BLaER1 treated with 17β-estradiol and CSF1 and Interleukin-3, amounts not matched to agents 10 nM and 100 nM (cell line): ENCODE data around the gene ITFG2.

Source experiments
- H3K27ac ChIP-seq, 11 experiments: shearing (Covaris generic); formaldehyde crosslinking; 2 replicates each; pipeline ENCODE4 v1.8.1; 2022
- H3K27me3 ChIP-seq, 11 experiments: shearing (Covaris generic); formaldehyde crosslinking; 2 replicates each; pipeline ENCODE4 v1.8.1; 2022
- H3K36me3 ChIP-seq, 11 experiments: shearing (Covaris generic); formaldehyde crosslinking; 2 replicates each; pipeline ENCODE4 v1.8.1; 2022
- H3K4me1 ChIP-seq, 10 experiments: shearing (Covaris generic); formaldehyde crosslinking; 2 replicates each; pipeline ENCODE4 v1.8.1; 2022
- H3K4me2 ChIP-seq, 11 experiments: shearing (Covaris generic); formaldehyde crosslinking; 2 replicates each; pipeline ENCODE4 v1.8.1; 2022
- H3K4me3 ChIP-seq, 10 experiments: shearing (Covaris generic); formaldehyde crosslinking; 2 replicates each; pipeline ENCODE4 v1.8.1; 2022
- H3K9ac ChIP-seq, 11 experiments: shearing (Covaris generic); formaldehyde crosslinking; 2 replicates each; pipeline ENCODE4 v1.8.1; 2022
- H3K9me3 ChIP-seq, 11 experiments: shearing (Covaris generic); formaldehyde crosslinking; replicated peaks in 1 of 11; 2 replicates each; pipeline ENCODE4 v1.8.1; 2022
- H4K20me1 ChIP-seq, 11 experiments: shearing (Covaris generic); formaldehyde crosslinking; 2 replicates each; pipeline ENCODE4 v1.8.1; 2022
- Cebpa-rat ChIP-seq, 11 experiments: shearing (Covaris generic); IDR thresholded peaks; 2 replicates each; pipeline ENCODE4 v1.8.1; 2022

Gene ITFG2

GRCh38 chr12:2773199-2773875 is 39.1 kb upstream of the ITFG2 start:
- Histone ChIP-seq H3K36me3 (no peaks in the 10 kb centered on the region), H3K4me2 (no peak overlapping the region), H3K27me3 (no peaks in the 10 kb centered on the region), H3K27ac (no peak overlapping the region), H3K4me3 (no peak overlapping the region), H3K4me1 (no peaks in the 10 kb centered on the region), H3K9ac (no peak overlapping the region), H3K9me3 (peaks cover 0 to 3% (median 0%) of the 10 kb centered on the region in 11 experiments; a peak in 1 of 22 replicates), H4K20me1 (peaks cover 0 to 10% (median 0%) of the 10 kb centered on the region in 11 experiments; a peak in 2 of 22 replicates)
- TF ChIP-seq Cebpa-rat (IDR thresholded peaks at IDR 0.05) = no peak

GRCh38 chr12:2775431-2775830 is 37.0 kb upstream of the ITFG2 start:
- Histone ChIP-seq H3K4me1 (peaks cover 0 to 11% (median 7%) of the 10 kb centered on the region in 10 experiments; a peak in 9 of 20 replicates), H4K20me1 (peaks cover 0 to 10% (median 0%) of the 10 kb centered on the region in 11 experiments; a peak in 2 of 22 replicates), H3K4me2 (no peak overlapping the region), H3K27ac (no peak overlapping the region), H3K9me3 (peaks cover 0 to under 1% (median 0%) of the 10 kb centered on the region in 11 experiments; a peak in 1 of 22 replicates), H3K36me3 (no peaks in the 10 kb centered on the region), H3K9ac (no peak overlapping the region), H3K27me3 (no peaks in the 10 kb centered on the region), H3K4me3 (no peak overlapping the region)
- TF ChIP-seq Cebpa-rat (IDR thresholded peaks at IDR 0.05) = no peak

GRCh38 chr12:2776129-2776806 is 36.2 kb upstream of the ITFG2 start:
- Histone ChIP-seq H3K9me3 (no peaks in the 10 kb centered on the region), H3K27me3 (no peaks in the 10 kb centered on the region), H3K36me3 (no peaks in the 10 kb centered on the region), H3K4me2 (no peak overlapping the region), H3K27ac (no peak overlapping the region), H3K4me3 (no peak overlapping the region), H3K9ac (no peak overlapping the region), H4K20me1 (peaks cover 0 to 10% (median 0%) of the 10 kb centered on the region in 11 experiments; a peak in 2 of 22 replicates), H3K4me1 (peaks cover 0 to 11% (median 7%) of the 10 kb centered on the region in 10 experiments; a peak in 9 of 20 replicates)
- TF ChIP-seq Cebpa-rat (IDR thresholded peaks at IDR 0.05) = no peak

- H3K27ac ChIP-seq = no peak overlapping the region
- H3K9ac ChIP-seq = no peak overlapping the region
- TF ChIP-seq Cebpa-rat (IDR thresholded peaks at IDR 0.05) = 0 out of 22 replicates have a peak, but pooled peaks of 2 of the 11 experiments have one; percentile 20 to 24
- H3K9me3 ChIP-seq = no peaks in the 10 kb centered on the region
- peak overlapping the region in 5 of 11 experiments; percentile 15 to 34 (median 17); a peak in 7 of 22 replicates for H3K4me2 ChIP-seq
- peaks cover 0 to 16% (median 10%) of the 10 kb centered on the region in 10 experiments; a peak in 11 of 20 replicates for H3K4me1 ChIP-seq
- H3K27me3 ChIP-seq = peaks cover 0 to 12% (median 6%) of the 10 kb centered on the region in 11 experiments; a peak in 6 of 22 replicates
- H3K36me3 ChIP-seq = no peaks in the 10 kb centered on the region
- peaks cover 0 to 5% (median 0%) of the 10 kb centered on the region in 11 experiments; a peak in 2 of 22 replicates for H4K20me1 ChIP-seq
- no peak overlapping the region for H3K4me3 ChIP-seq
These were observed 33.2 kb upstream of the ITFG2 start for GRCh38 chr12:2779281-2779680.

GRCh38 chr12:2783936-2784600 is 28.4 kb upstream of the ITFG2 start:
- Histone ChIP-seq H3K9me3 (no peaks in the 10 kb centered on the region), H3K4me1 (peaks cover 0 to 14% (median 6%) of the 10 kb centered on the region in 10 experiments; a peak in 11 of 20 replicates), H4K20me1 (peaks cover 0 to 4% (median 0%) of the 10 kb centered on the region in 11 experiments; a peak in 1 of 22 replicates), H3K27me3 (peaks cover 0 to 19% (median 6%) of the 10 kb centered on the region in 11 experiments; a peak in 6 of 22 replicates), H3K36me3 (no peaks in the 10 kb centered on the region), H3K9ac (no peak overlapping the region), H3K4me3 (peak overlapping the region in 2 of 10 experiments; percentile 30 to 50; a peak in 2 of 20 replicates), H3K4me2 (peak overlapping the region; percentile 52 to 86 (median 72)), H3K27ac (no peak overlapping the region)
- no peak for TF ChIP-seq Cebpa-rat (IDR thresholded peaks at IDR 0.05)

GRCh38 chr12:2785017-2785416 is 27.5 kb upstream of the ITFG2 start:
- H4K20me1 ChIP-seq = peaks cover 0 to 4% (median 0%) of the 10 kb centered on the region in 11 experiments; a peak in 1 of 22 replicates
- no peak overlapping the region for H3K4me2 ChIP-seq
- H3K4me1 ChIP-seq = peaks cover 0 to 9% (median 5%) of the 10 kb centered on the region in 10 experiments; a peak in 4 of 20 replicates
- no peak overlapping the region for H3K9ac ChIP-seq
- peaks cover 0 to 19% (median 6%) of the 10 kb centered on the region in 11 experiments; a peak in 6 of 22 replicates for H3K27me3 ChIP-seq
- H3K9me3 ChIP-seq = no peaks in the 10 kb centered on the region
- no peak overlapping the region for H3K4me3 ChIP-seq
- TF ChIP-seq Cebpa-rat (IDR thresholded peaks at IDR 0.05) = no peak
- H3K36me3 ChIP-seq = no peaks in the 10 kb centered on the region
- H3K27ac ChIP-seq = no peak overlapping the region

GRCh38 chr12:2791089-2791488 is 21.4 kb upstream of the ITFG2 start:
- Histone ChIP-seq H3K27ac (no peak overlapping the region), H3K4me1 (peaks cover 4 to 25% (median 20%) of the 10 kb centered on the region in 10 experiments; a peak in 18 of 20 replicates), H3K27me3 (peaks cover 11 to 30% (median 26%) of the 10 kb centered on the region in 11 experiments; a peak in 21 of 22 replicates), H3K9ac (no peak overlapping the region), H4K20me1 (peaks cover 0 to 10% (median 4%) of the 10 kb centered on the region in 11 experiments; a peak in 14 of 22 replicates), H3K4me2 (no peak overlapping the region), H3K4me3 (no peak overlapping the region), H3K36me3 (no peaks in the 10 kb centered on the region), H3K9me3 (no peaks in the 10 kb centered on the region)
- TF ChIP-seq Cebpa-rat (IDR thresholded peaks at IDR 0.05) = no peak

- no peak overlapping the region for H3K9ac ChIP-seq
- H3K36me3 ChIP-seq = peaks cover 6 to 17% (median 12%) of the 10 kb centered on the region in 11 experiments
- H3K4me3 ChIP-seq = no peak overlapping the region
- H4K20me1 ChIP-seq = peaks cover 8 to 28% (median 22%) of the 10 kb centered on the region in 11 experiments; a peak in 19 of 22 replicates
- no peaks in the 10 kb centered on the region for H3K9me3 ChIP-seq
- H3K4me1 ChIP-seq = peaks cover 20 to 39% (median 38%) of the 10 kb centered on the region in 10 experiments
- TF ChIP-seq Cebpa-rat (IDR thresholded peaks at IDR 0.05) = no peak
- peak overlapping the region in 10 of 11 experiments; percentile 12 to 78 (median 45); a peak in 18 of 22 replicates for H3K4me2 ChIP-seq
- peaks cover 11 to 30% (median 26%) of the 10 kb centered on the region in 11 experiments; a peak in 21 of 22 replicates for H3K27me3 ChIP-seq
- H3K27ac ChIP-seq = no peak overlapping the region
These were observed 19.6 kb upstream of the ITFG2 start for GRCh38 chr12:2792671-2793500.
